ENCODE data around the gene CYB5RL.

GRCh38 chr1:54199151-54199764 lies 572 bp downstream of the CYB5RL start:
- TF ChIP-seq POLR2AphosphoS5 (IDR thresholded peaks at IDR 0.05) (no peak), CTCF (IDR thresholded peaks at IDR 0.05) (no peak)

Measured in upper lobe of left lung (tissue), 4 donors.